H1 (cell line): ENCODE measurements around the gene KARS1. TPM values are rescaled to one million over a fixed set of nuclear protein-coding genes. Genes with fewer than 3 reads are reported as not detected.

ENCODE experiments used
- CTCF ChIA-PET: fragments of 300-600 bp; sonication (Branson Sonifier 250); formaldehyde crosslinking; loops from one replicate; lab custom pipeline; 2021; ENCODE audit not compliant: partially characterized antibody; lab: Charles Lee
- POLR2A ChIA-PET: fragments of 300-600 bp; sonication (Branson Sonifier 250); formaldehyde crosslinking; loops from one replicate; lab custom pipeline; 2021; ENCODE audit warnings: inconsistent platforms; ENCODE audit not compliant: partially characterized antibody; lab: Charles Lee
- DNase-seq, 2 experiments: peaks; one replicate each; pipeline versions ENCODE4 v3.0.0 to v3.0.0-alpha.2; 2010 to 2022; ENCODE audit warnings: low spot score in 2 of 2, low read depth in 1 of 2, mixed read lengths in 1 of 2
- FAIRE-seq: peaks from 2 replicates; lab custom pipeline; 2011; peaks lifted over from hg19 to GRCh38; lab: Jason Lieb, UNC
- H2AFZ ChIP-seq: 2 replicates; pipeline ENCODE4 v1.8.1; 2012; ENCODE audit warnings: low read length, inconsistent platforms
- H2AK5ac ChIP-seq: 2 replicates; pipeline ENCODE4 v1.6.1; 2013; ENCODE audit warnings: low read depth, low read length
- H2BK120ac ChIP-seq: replicated peaks from 2 replicates; pipeline ENCODE3; 2013; ENCODE audit warnings: low read depth, low read length, inconsistent platforms
- H2BK12ac ChIP-seq: 2 replicates; pipeline ENCODE4 v1.6.1; 2013; ENCODE audit warnings: low read depth, low read length
- H2BK15ac ChIP-seq: 2 replicates; pipeline ENCODE4 v1.6.1; 2013; ENCODE audit warnings: low read length
- H2BK20ac ChIP-seq: 2 replicates; pipeline ENCODE4 v1.6.1; 2013; ENCODE audit warnings: low read length
- H2BK5ac ChIP-seq: 2 replicates; pipeline ENCODE4 v1.6.1; 2013; ENCODE audit warnings: low read depth, low read length
- H3K14ac ChIP-seq: 2 replicates; pipeline ENCODE4 v1.6.1; 2013; ENCODE audit warnings: inconsistent platforms; ENCODE audit not compliant: insufficient read length
- H3K18ac ChIP-seq: 2 replicates; pipeline ENCODE4 v1.6.1; 2013; ENCODE audit warnings: low read length; ENCODE audit errors: extremely low read depth
- H3K23ac ChIP-seq: 2 replicates; pipeline ENCODE4 v1.6.1; 2013; ENCODE audit warnings: inconsistent platforms; ENCODE audit not compliant: insufficient read length
- H3K23me2 ChIP-seq: 2 replicates; pipeline ENCODE4 v1.6.1; 2013; ENCODE audit warnings: low read depth, low read length
- H3K27ac ChIP-seq: 2 replicates; pipeline ENCODE4 v1.6.1; 2011; ENCODE audit warnings: low read depth, low read length, inconsistent platforms
- H3K27me3 ChIP-seq, 4 experiments: replicated peaks in 1 of 4; 1 replicate in 1 of 4; 2 replicates in 3 of 4; pipeline versions ENCODE4 v1.6.1 to v1.8.1; 2011 to 2013; ENCODE audit warnings: low read length in 3 of 4, mild to moderate bottlenecking in 3 of 4, inconsistent platforms in 2 of 4, mixed read lengths in 2 of 4, moderate library complexity in 1 of 4; ENCODE audit not compliant: control insufficient read depth in 3 of 4, insufficient read depth in 3 of 4; ENCODE audit errors: extremely low read depth in 1 of 4
- H3K36me3 ChIP-seq, 4 experiments: 2 replicates each; pipeline versions ENCODE4 v1.6.1 to v1.8.1; 2011 to 2013; ENCODE audit warnings: mild to moderate bottlenecking in 4 of 4, low read length in 3 of 4, moderate library complexity in 2 of 4, control low read depth in 1 of 4, inconsistent platforms in 1 of 4; ENCODE audit not compliant: insufficient read depth in 4 of 4, control insufficient read depth in 2 of 4
- H3K4ac ChIP-seq: replicated peaks from 2 replicates; pipeline ENCODE3; 2013; ENCODE audit warnings: low read length, low read depth, mixed read lengths, inconsistent platforms; ENCODE audit not compliant: insufficient read length
- H3K4me1 ChIP-seq, 4 experiments: replicated peaks in 1 of 4; 1 replicate in 1 of 4; 2 replicates in 3 of 4; pipeline versions ENCODE4 v1.6.1 to v1.8.1; 2011 to 2013; ENCODE audit warnings: low read length in 3 of 4, inconsistent platforms in 2 of 4, mixed read lengths in 1 of 4; ENCODE audit not compliant: insufficient read depth in 4 of 4, control insufficient read depth in 3 of 4
- H3K4me2 ChIP-seq, 2 experiments: 2 replicates each; pipeline versions ENCODE4 v1.6.1 to v1.8.1; 2011 to 2013; ENCODE audit warnings: low read depth in 2 of 2, low read length in 2 of 2, control low read depth in 1 of 2, inconsistent platforms in 1 of 2, mild to moderate bottlenecking in 1 of 2; ENCODE audit not compliant: insufficient read depth in 1 of 2
- H3K4me3 ChIP-seq, 4 experiments: fragments of 200-600, 300-600 bp in 1 of 4; sonication (generic), shearing (Covaris generic), sonication (Bioruptor Twin) in 1 of 4; 2 replicates each; pipeline versions ENCODE4 v1.5.1 to v1.8.1; 2011 to 2016; ENCODE audit warnings: low read length in 4 of 4, low read depth in 3 of 4, control low read depth in 2 of 4, inconsistent platforms in 2 of 4, mild to moderate bottlenecking in 2 of 4, mixed read lengths in 1 of 4, moderate library complexity in 1 of 4; ENCODE audit not compliant: insufficient read depth in 2 of 4; ENCODE audit errors: extremely low read depth in 1 of 4
- H3K56ac ChIP-seq: replicated peaks from 2 replicates; pipeline ENCODE3; 2013; ENCODE audit warnings: low read depth, mild to moderate bottlenecking, mixed read lengths, low read length, inconsistent platforms; ENCODE audit not compliant: insufficient read length
- H3K79me1 ChIP-seq: 2 replicates; pipeline ENCODE4 v1.6.1; 2013; ENCODE audit warnings: low read depth, low read length, control low read depth
- H3K79me2 ChIP-seq, 2 experiments: 2 replicates each; pipeline versions ENCODE4 v1.6.1 to v1.8.1; 2012 to 2013; ENCODE audit warnings: low read length in 2 of 2, mild to moderate bottlenecking in 2 of 2, inconsistent platforms in 1 of 2; ENCODE audit not compliant: insufficient read depth in 2 of 2, control insufficient read depth in 1 of 2
- H3K9ac ChIP-seq, 4 experiments: replicated peaks in 1 of 4; 1 replicate in 1 of 4; 2 replicates in 3 of 4; pipeline versions ENCODE4 v1.6.1 to v1.8.1; 2011 to 2013; ENCODE audit warnings: low read depth in 3 of 4, low read length in 3 of 4, control low read depth in 2 of 4, mild to moderate bottlenecking in 2 of 4, moderate library complexity in 2 of 4, inconsistent platforms in 1 of 4; ENCODE audit errors: extremely low read depth in 1 of 4
- H3K9me3 ChIP-seq, 2 experiments: 2 replicates each; pipeline versions ENCODE4 v1.6.1 to v1.8.1; 2012 to 2013; ENCODE audit warnings: mild to moderate bottlenecking in 2 of 2, moderate library complexity in 2 of 2, control low read depth in 1 of 2, inconsistent platforms in 1 of 2, low read depth in 1 of 2, low read length in 1 of 2, mixed read lengths in 1 of 2; ENCODE audit not compliant: insufficient read depth in 2 of 2
- H4K20me1 ChIP-seq, 2 experiments: replicated peaks in 1 of 2; 2 replicates each; pipeline versions ENCODE3 to v1.8.1; 2011 to 2013; ENCODE audit warnings: inconsistent platforms in 2 of 2, low read length in 2 of 2, mild to moderate bottlenecking in 1 of 2; ENCODE audit not compliant: insufficient read depth in 2 of 2, control insufficient read depth in 1 of 2
- H4K5ac ChIP-seq: 2 replicates; pipeline ENCODE4 v1.6.1; 2013; ENCODE audit warnings: low read length, low read depth, mixed read lengths, inconsistent platforms; ENCODE audit not compliant: insufficient read length
- H4K8ac ChIP-seq: 2 replicates; pipeline ENCODE4 v1.8.0; 2013; ENCODE audit warnings: mild to moderate bottlenecking, moderate library complexity, low read length, inconsistent platforms; ENCODE audit not compliant: insufficient read depth; ENCODE audit errors: extremely low read depth
- H4K91ac ChIP-seq: replicated peaks from 2 replicates; pipeline ENCODE3; 2013; ENCODE audit warnings: low read length, mixed read lengths, inconsistent platforms; ENCODE audit not compliant: insufficient read length
- CHD1 ChIP-seq: IDR thresholded peaks from 2 replicates; pipeline ENCODE4 v1.6.1; 2012; ENCODE audit warnings: low read depth, low read length, improper control_type of control experiment
- CTBP2 ChIP-seq: IDR thresholded peaks from 2 replicates; pipeline ENCODE4 v1.7.0; 2011; ENCODE audit warnings: borderline replicate concordance, mild to moderate bottlenecking, moderate library complexity, mixed read lengths, low read length; ENCODE audit not compliant: insufficient read depth, insufficient read length
- EP300 ChIP-seq, 2 experiments: IDR thresholded peaks; 1 replicate in 1 of 2; 2 replicates in 1 of 2; pipeline ENCODE4 v1.6.1; 2011 to 2012; ENCODE audit warnings: low read depth in 2 of 2, low read length in 2 of 2, mild to moderate bottlenecking in 2 of 2, borderline replicate concordance in 1 of 2, inconsistent platforms in 1 of 2, moderate library complexity in 1 of 2
- NANOG ChIP-seq: IDR thresholded peaks from 2 replicates; pipeline ENCODE4 v1.6.1; 2011; ENCODE audit warnings: low read length, low read depth, mild to moderate bottlenecking, inconsistent platforms; ENCODE audit not compliant: insufficient read depth, poor library complexity, severe bottlenecking
- TBP ChIP-seq: IDR thresholded peaks from 2 replicates; pipeline ENCODE4 v1.6.1; 2011; ENCODE audit warnings: low read depth, low read length, improper control_type of control experiment
- YY1 ChIP-seq: IDR thresholded peaks from 2 replicates; pipeline ENCODE4 v1.6.1; 2011; ENCODE audit warnings: low read depth, mild to moderate bottlenecking, low read length
- WGBS, 2 experiments: shearing (Covaris generic) in 1 of 2; methylation state at CpG; one replicate each; pipeline versions ENCODE4 v1.1.6 to v1.1.7; 2013 to 2015; ENCODE audit warnings: low lambda C conversion rate in 2 of 2, mixed read lengths in 2 of 2, inconsistent platforms in 1 of 2, low coverage in 1 of 2, missing lambda C conversion rate in 1 of 2; ENCODE audit not compliant: insufficient replicate concordance in 2 of 2, insufficient coverage in 1 of 2, insufficient read length in 1 of 2; ENCODE audit errors: extremely low coverage in 1 of 2, missing lambda C conversion rate in 1 of 2; 5-methylcytosine and 5-hydroxymethylcytosine counted together
- polyA plus RNA-seq, 7 experiments: library from polyadenylated mRNA; depleted of rRNA in 3 of 7; stranded (reverse) in 5 of 7; unstranded in 2 of 7; fragments of >200 nt in 5 of 7; fragments of 200-250 nt in 2 of 7; gene quantifications; 1 replicate in 5 of 7; 2 replicates in 1 of 7; 4 replicates in 1 of 7; pipeline versions ENCODE4 v1.2.1 to v1.2.3, GENCODE V29; 2011 to 2013; ENCODE audit warnings: missing spikeins in 2 of 7, mixed read lengths in 2 of 7
- total RNA-seq: library from RNA; stranded (reverse); fragmentation: NEBNext Ultra II Directional; extraction: Animal tissue kit (Norgen Biotek cat#: 25700); gene quantifications from 2 replicates; pipeline ENCODE4 v1.2.1, GENCODE V29; 2021

KARS1 gene
- total and polyA plus RNA-seq, 2 of the 8 experiments (the other 6 are each of a cell fraction or from before 2014, with no cell fraction given), result 97.5 to 221 TPM

DNA sequence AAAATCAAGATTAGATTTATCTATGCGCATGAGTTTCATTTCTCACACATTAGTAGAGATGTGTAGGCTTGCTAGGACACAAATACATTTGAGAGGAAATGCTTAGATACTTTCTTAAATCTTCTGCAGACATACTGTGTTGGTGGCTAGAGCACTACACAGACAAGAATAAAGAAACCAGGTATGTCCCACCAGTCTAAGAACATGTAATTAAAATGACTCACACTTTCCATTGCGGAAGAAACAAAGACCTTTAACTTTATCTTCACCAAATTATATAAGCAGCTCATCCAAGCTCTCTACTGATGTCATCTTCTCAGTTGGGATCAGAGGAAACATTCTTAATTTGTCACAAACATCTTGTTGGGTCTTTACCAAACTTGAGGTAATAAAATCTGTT is 68.7 kb downstream of the KARS1 start:
- Histone ChIP-seq H3K23ac (no peak overlapping the region), H2BK15ac (no peak overlapping the region), H4K5ac (no peak overlapping the region), H3K27ac (no peak overlapping the region), H2BK12ac (no peak overlapping the region), H3K79me2 (no peaks in the 10 kb centered on the region), H2AFZ (no peak overlapping the region), H2BK5ac (no peak overlapping the region), H3K79me1 (peaks cover 3% of the 10 kb centered on the region; the same call in 1 of the 2 replicates), H3K9me3 (no peaks in the 10 kb centered on the region), H2BK20ac (no peak overlapping the region), H4K8ac (no peak overlapping the region), H3K4ac (no peak overlapping the region), H3K4me2 (no peak overlapping the region), H3K27me3 (no peaks in the 10 kb centered on the region), H2BK120ac (no peak overlapping the region), H3K18ac (no peak overlapping the region), H3K56ac (no peak overlapping the region), H3K4me3 (no peak overlapping the region), H3K9ac (no peak overlapping the region), H3K36me3 (peaks cover 2 to 33% (median 20%) of the 10 kb centered on the region in 4 experiments; a peak in 6 of 8 replicates), H4K91ac (no peak overlapping the region), H3K4me1 (peaks cover 0 to 12% (median 2%) of the 10 kb centered on the region in 4 experiments; a peak in 3 of 7 replicates), H3K14ac (no peak overlapping the region), H4K20me1 (peaks cover 0 to 3% of the 10 kb centered on the region in 2 experiments), H2AK5ac (no peak overlapping the region), H3K23me2 (no peaks in the 10 kb centered on the region)
- POLR2A ChIA-PET, result interaction anchor here (1.4 kb wide), 2 partner anchors 13 to 15 kb away, joined by 3 to 4 read pairs; no protein-coding TSS in a partner anchor
- CTCF ChIA-PET, result interaction anchor here (1.2 to 1.3 kb wide), 2 partner anchors 10 to 114 kb away, joined by 3 read pairs; partner anchors contain the start of gene TMEM170A
- no peak for TF ChIP-seq NANOG
- TF ChIP-seq TBP, result no peak
- no peak for TF ChIP-seq EP300 (IDR thresholded peaks at IDR 0.05; ENCODE audit: borderline replicate concordance in 1 of 2, low read depth in 2 of 2, low read length in 2 of 2)
- TF ChIP-seq YY1, result no peak
- TF ChIP-seq CTBP2, result no peak
- no peak for TF ChIP-seq CHD1
- DNase-seq (no peak), FAIRE-seq (no peak)
- WGBS, 2 experiments, result 91% methylated on average over 2 of the region's 2 CpGs; no CpG with 5 or more reads in 1 of the 2 experiments
